GM20000 (cell line): Measurements from ENCODE around the gene MAPK14.
"Not testable (repeated sequence)": the region's sequence is repeated elsewhere in the genome, so short reads cannot be mapped to it uniquely, and the experiment has no call there.

Source experiments
- DNase-seq: peaks from one replicate; pipeline ENCODE4 v3.0.0; 2012; ENCODE audit warnings: low spot score
- CTCF ChIP-seq: IDR thresholded peaks from 2 replicates; pipeline ENCODE4 v1.5.1; 2012; ENCODE audit warnings: mild to moderate bottlenecking, control low read depth; ENCODE audit errors: extremely low read depth, missing control alignments

MAPK14 gene

GRCh38 chr6:36123270-36124139, 95.9 kb downstream of the MAPK14 start:
- TF ChIP-seq CTCF = peak; percentile 87
- peak; percentile 84 for DNase-seq

- DNase-seq = not testable (repeated sequence)
Observed at GRCh38 chr6:36124346-36124745, 96.7 kb downstream of the MAPK14 start.

GRCh38 chr6:36124881-36125280, 97.3 kb downstream of the MAPK14 start:
- no peak for DNase-seq
- TF ChIP-seq CTCF = no peak

GRCh38 chr6:36125575-36125974, 98.0 kb downstream of the MAPK14 start:
- TF ChIP-seq CTCF = no peak
- DNase-seq = no peak

GRCh38 chr6:36126121-36126520, 98.5 kb downstream of the MAPK14 start:
- TF ChIP-seq CTCF = no peak
- no peak for DNase-seq

GRCh38 chr6:36126553-36127458, 99.2 kb downstream of the MAPK14 start:
- DNase-seq = no peak
- no peak for TF ChIP-seq CTCF

GRCh38 chr6:36127462-36128016, 99.9 kb downstream of the MAPK14 start:
- no peak for DNase-seq
- TF ChIP-seq CTCF = no peak
